Esophagus muscularis mucosa (tissue), 4 donors: Measurements from ENCODE around the gene GLRX5.

Experiments used
- EP300 ChIP-seq: sonication (generic); formaldehyde crosslinking; IDR thresholded peaks from one replicate; pipeline ENCODE4 v1.6.1; 2017; ENCODE audit warnings: antibody characterized with exemption
- POLR2AphosphoS5 ChIP-seq, 2 donors: sonication (generic); formaldehyde crosslinking; IDR thresholded peaks; one replicate each; pipeline ENCODE4 v1.6.1; 2017; ENCODE audit warnings: antibody characterized with exemption in 2 of 2
- TF ChIP-seq, protein P1 (sequence below), 3 experiments: fragments of 200-600 bp in 2 of 3; fragments of 450-650 bp in 1 of 3; sonication (generic) in 2 of 3; IDR thresholded peaks; one replicate each; pipeline ENCODE4 v1.5.1; 2017 to 2019; ENCODE audit warnings: antibody characterized with exemption in 3 of 3, mild to moderate bottlenecking in 2 of 3, moderate library complexity in 1 of 3

DNA sequence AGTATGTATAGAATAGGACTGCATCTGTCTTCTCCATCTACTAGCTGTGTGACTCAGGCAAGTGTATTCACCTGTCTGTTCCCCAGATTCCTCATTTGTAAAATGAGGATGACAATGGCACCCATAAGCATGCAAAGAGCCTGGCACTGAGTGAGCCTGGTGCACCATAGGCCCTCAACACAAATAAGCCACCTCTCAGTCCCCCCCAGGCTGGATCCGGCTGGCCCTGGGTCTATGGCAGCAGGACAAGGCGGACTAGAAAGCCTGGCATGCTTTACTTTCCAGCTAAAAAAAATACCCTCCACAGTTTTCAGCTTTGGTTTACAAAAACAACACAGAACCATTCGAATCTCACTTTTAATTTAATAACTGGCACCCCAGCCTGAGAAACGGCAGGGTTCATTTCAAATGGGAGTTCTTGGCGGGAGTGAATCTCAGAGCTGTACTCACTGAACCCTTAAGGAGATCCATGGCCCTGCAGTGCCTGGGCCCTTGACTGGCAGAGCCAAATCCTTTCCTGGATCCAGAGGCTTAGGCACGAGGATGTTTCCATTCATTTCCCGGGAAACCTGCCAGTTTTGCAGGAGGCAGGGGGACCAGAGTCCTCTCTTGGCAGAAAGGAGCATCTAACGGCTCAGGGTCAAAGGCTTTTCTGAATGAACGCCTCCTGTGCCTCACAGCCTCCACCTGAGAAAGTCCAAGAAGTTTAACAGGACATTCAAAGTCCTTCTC is 36.1 kb upstream of the GLRX5 start:
- TF ChIP-seq, protein P1, sequence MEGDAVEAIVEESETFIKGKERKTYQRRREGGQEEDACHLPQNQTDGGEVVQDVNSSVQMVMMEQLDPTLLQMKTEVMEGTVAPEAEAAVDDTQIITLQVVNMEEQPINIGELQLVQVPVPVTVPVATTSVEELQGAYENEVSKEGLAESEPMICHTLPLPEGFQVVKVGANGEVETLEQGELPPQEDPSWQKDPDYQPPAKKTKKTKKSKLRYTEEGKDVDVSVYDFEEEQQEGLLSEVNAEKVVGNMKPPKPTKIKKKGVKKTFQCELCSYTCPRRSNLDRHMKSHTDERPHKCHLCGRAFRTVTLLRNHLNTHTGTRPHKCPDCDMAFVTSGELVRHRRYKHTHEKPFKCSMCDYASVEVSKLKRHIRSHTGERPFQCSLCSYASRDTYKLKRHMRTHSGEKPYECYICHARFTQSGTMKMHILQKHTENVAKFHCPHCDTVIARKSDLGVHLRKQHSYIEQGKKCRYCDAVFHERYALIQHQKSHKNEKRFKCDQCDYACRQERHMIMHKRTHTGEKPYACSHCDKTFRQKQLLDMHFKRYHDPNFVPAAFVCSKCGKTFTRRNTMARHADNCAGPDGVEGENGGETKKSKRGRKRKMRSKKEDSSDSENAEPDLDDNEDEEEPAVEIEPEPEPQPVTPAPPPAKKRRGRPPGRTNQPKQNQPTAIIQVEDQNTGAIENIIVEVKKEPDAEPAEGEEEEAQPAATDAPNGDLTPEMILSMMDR (IDR thresholded peaks at IDR 0.05), result no peak
- TF ChIP-seq POLR2AphosphoS5 (IDR thresholded peaks at IDR 0.05) (no peak), EP300 (no peak)
